Transverse colon (tissue), 3 donors: ENCODE measurements around the gene SACM1L.

Experiments
- EP300 ChIP-seq: sonication (generic); formaldehyde crosslinking; IDR thresholded peaks from one replicate; pipeline ENCODE4 v1.6.1; 2017; ENCODE audit warnings: antibody characterized with exemption, low read depth
- POLR2A ChIP-seq: fragments of 450-650 bp; IDR thresholded peaks from one replicate; pipeline ENCODE4 v1.6.1; 2016; ENCODE audit warnings: antibody characterized with exemption, mild to moderate bottlenecking, moderate library complexity
- TF ChIP-seq, protein P1 (sequence below), 5 experiments: fragments of 200-600 bp in 3 of 5; fragments of 450-650 bp in 2 of 5; sonication (generic) in 3 of 5; IDR thresholded peaks; 1 replicate in 2 of 5; 2 replicates in 3 of 5; pipeline ENCODE4 v1.5.1; 2016 to 2017; ENCODE audit warnings: antibody characterized with exemption in 5 of 5, inconsistent platforms in 3 of 5, mild to moderate bottlenecking in 2 of 5, moderate library complexity in 1 of 5

DNA sequence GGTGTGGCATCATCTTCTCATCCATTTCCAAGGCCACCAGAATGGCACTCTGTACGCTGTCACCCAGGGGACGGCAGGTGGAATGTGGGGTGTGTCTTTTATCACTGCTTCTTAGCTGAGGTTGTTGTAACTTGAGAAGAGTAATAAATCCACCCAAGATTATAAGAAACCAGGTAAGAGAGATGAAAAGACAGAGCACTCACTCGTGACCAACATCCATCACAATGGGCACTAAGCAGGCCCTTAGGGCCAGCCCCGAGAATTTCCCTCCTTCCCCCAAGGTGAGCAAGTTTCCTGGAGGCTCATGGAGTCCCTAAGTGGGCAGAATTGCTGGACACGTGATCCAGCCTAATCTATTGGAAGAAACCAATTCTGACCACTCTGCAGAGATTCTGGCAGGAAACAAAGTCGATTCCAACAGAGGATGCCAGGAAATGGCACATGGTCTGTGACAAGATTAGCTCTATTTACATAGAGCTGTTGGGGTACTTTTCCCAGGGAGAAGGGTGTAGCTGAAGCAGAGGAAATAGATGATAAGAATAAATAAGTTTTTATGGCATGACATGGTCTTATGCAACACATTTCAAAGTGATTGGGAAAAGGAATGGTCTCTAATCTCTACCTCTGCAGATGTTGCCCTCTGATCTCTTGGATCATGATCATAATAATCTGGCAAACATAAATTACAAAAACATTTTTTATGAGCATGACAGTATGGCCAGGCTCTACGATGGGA lies 84.7 kb downstream of the SACM1L start:
- no peak for TF ChIP-seq POLR2A
- TF ChIP-seq, protein P1, sequence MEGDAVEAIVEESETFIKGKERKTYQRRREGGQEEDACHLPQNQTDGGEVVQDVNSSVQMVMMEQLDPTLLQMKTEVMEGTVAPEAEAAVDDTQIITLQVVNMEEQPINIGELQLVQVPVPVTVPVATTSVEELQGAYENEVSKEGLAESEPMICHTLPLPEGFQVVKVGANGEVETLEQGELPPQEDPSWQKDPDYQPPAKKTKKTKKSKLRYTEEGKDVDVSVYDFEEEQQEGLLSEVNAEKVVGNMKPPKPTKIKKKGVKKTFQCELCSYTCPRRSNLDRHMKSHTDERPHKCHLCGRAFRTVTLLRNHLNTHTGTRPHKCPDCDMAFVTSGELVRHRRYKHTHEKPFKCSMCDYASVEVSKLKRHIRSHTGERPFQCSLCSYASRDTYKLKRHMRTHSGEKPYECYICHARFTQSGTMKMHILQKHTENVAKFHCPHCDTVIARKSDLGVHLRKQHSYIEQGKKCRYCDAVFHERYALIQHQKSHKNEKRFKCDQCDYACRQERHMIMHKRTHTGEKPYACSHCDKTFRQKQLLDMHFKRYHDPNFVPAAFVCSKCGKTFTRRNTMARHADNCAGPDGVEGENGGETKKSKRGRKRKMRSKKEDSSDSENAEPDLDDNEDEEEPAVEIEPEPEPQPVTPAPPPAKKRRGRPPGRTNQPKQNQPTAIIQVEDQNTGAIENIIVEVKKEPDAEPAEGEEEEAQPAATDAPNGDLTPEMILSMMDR (IDR thresholded peaks at IDR 0.05) = no peak
- no peak for TF ChIP-seq EP300
